Pulmonary artery endothelial cell (primary cell): ENCODE results near the gene FHIP2A. TPM values are rescaled to one million over a fixed set of nuclear protein-coding genes. Genes with fewer than 3 reads are reported as not detected.
"Not testable (repeated sequence)": the region's sequence is repeated elsewhere in the genome, so short reads cannot be mapped to it uniquely, and the experiment has no call there.

Source experiments
- DNase-seq: peaks from one replicate; pipeline ENCODE4 v3.0.0-alpha.2; 2011; ENCODE audit warnings: low read depth, low spot score
- total RNA-seq: library from RNA; depleted of rRNA; stranded (reverse); fragments of >200 nt; gene quantifications from 2 replicates; pipeline ENCODE4 v1.2.3, GENCODE V29; 2014

FHIP2A gene
- total RNA-seq, 1 donor from 2014 or later, result 19.0 TPM

DNA sequence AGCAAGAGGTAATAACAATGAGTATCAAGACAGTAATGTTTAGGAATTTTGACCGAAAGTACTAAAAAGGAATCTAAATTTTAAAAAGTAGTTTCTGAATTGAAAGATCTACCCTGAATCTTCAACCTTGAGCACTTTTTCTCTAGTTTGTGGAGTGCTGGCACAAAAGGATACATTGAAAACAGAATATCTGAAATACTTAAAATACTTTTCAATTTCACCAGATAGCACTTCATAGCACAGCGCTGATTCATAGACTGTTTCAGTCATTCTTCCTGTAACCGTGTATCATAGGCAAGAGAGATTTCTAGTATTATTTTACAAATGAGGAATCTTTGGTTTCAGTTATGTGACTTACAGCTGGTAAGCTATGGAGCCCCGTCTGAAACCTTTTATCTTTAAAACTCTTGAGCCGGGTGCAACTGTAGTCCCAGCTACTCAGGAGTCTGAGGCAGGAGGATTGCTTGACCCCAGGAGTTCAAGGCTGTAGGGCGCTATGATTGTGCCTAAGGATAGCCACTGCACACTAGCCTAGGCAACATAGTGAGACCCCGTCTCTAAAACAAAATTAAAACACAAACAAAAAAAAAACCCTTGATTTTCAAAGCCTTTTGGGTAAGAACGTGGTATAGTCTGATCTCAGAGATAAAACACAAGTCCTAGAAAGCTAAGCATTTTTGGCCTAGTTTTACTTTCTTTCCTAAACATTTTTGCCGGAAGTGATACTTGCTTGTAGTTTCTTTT, 35.1 kb downstream of the FHIP2A start:
- peak; percentile 60 for DNase-seq

DNA sequence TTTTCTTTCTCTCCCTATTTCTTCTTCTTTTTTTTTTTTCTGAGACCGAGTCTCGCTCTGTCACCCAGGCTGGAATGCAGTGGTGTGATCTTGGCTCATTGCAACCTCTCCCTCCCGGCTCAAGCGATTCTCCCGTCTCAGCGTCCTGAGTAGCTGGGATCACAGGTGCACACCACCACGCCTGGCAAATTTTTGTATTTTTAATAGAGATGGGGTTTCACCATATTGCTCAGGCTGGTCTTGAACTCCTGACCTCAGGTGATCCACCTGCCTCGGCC, 35.6 kb downstream of the FHIP2A start:
- not testable (repeated sequence) for DNase-seq

DNA sequence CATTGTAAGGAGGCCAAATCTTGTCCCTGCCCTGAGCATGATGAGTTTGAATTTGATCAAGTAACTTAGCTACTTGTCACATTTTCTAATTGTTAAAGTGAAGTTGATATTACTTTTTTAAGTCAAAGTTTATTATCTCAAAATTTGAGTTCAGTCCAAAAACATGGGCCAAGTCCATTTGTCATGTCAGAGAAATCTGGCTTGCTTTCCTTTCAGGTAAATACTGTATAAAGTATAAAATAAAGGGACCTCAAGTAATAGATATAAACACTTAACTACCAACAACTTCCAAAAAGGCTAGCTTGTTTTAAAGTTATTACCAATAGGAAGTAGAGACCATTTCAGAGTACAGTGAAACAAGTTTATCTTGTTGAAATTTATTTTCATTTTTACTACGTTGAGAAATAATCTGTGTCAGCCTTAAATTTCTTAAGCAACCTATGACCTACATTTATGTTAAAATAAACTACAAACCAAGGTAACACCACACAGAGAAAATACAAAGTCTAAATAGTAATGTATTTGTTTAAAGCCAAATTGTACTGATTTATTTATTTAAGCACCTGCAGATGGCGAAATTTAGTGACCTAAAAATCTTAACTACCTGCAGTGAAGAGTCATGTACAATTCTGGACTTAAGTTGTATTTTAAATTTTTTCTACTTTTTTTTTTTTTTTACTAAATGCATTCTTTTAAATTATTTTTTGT, 36.5 kb downstream of the FHIP2A start:
- DNase-seq, result no peak

DNA sequence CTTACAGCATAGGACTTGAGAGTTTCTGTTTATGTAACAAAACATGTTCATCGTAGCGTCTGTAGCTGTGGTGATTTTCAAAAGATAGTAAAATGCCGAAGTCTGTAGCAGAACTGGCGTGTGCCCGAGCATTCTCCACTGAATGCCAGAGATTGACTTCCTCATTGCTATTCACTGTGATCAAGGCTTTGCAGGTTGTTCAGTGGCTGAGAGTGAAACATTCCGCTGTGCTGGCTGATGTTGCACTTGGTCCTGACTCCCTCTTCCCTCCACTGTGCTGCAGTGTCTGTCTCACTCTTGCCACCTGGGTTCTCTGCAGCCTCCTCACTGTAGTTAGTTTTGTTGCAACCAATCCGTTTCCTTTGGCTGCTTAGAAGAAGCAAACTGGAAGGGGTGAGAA, 37.6 kb downstream of the FHIP2A start:
- no peak for DNase-seq

DNA sequence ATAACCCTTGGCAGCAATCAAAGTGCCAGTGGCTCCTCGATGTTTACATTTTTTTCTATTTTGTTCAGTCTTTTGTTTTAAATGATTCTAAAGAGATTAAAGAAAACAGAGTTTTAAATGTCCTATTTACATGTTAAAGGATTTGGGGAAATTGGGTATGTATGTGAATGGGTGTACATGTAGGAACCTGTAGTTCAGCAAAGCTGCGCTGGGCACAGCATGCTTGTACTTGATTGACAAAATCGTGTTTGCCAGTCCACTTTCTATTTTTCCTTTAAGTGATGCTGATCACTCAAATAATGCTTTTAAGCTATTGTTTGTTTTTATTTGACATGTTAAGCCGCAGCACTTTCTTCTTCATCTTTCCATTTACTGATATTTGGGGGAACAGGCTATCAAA, 40.9 kb downstream of the FHIP2A start:
- no peak for DNase-seq

DNA sequence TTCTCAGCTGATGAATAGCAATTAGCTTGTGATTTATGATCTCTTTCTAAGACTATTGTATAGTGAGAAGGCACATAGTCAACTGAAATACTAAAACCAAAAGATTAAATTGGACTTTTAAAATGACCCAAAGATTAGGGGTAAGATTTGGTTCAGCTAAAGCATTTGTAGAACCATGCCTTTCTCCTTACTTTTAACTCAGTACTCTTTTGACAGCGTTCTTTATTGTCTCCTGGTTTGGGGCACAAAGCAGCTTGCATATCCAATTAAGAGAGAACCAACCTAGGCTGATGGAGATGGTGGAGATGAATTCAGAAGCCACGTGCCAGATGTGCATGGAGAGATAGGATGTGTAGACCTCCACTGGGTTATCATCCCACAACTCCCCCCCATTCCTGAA, 45.8 kb downstream of the FHIP2A start:
- no peak for DNase-seq

DNA sequence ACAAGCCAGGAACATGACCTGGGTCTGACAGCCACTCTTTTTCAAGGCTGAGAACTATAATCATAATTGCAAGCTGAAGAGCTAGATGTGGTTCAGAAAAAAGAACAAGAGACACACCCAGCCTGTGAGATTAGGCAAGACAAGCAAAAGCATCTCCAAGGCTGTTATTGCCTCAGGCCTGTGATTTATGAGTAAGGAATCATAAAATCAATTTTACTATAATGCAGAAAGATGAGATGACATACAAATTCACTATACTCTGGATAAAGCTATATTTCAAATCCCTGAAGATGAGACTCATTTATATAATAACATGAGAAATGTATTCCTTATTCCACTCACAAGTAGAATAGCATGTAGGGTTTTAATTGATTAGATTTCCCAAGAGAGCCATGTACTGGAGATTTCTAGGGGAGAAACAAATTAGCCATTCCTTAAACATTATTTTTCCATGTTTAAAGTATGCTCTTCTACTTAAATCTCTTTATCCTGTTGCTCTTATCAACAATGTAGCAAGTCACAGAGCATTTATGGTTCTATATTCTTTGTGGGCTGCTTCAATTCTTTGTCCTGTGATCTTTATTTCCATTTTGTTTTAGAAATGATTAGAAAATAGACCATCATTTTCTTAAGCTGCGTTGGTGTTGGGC, 47.4 kb downstream of the FHIP2A start:
- no peak for DNase-seq

DNA sequence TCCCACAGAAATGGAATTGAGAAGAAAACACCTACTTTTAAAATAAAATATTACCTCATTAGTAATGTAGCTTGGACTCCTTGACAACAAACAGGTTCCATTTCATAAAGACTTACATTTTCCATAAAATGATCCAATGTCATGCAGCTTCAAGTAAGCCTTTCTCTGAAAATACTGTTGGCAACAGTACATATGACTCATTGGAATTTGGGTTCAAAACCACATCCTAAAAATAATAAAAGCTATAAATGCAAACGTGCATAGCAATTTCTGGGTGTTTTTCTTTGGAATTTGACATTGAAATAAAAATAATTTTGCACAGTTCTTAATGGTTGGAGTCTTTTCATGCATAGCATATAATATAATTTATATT, 47.9 kb downstream of the FHIP2A start:
- peak; percentile 72 for DNase-seq

DNA sequence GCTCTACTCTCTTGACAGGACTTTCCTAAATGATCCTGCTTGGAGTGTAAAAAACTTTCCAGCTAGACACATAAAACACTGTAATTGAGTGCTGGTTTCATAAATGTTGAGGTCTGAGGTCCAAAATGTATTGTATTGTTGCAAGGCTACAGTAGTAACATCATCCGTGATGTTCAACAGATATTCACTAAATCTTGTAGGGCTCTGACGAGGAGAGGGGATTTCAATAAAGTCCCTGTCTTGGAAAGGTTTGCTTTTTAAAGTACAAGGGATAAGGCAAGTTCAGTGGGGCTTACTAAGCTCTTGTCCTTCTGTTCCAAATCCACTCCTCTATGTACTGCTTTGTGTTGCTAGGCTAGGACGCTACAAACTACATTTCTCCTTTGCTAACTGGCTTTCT, 48.9 kb downstream of the FHIP2A start:
- DNase-seq, result no peak

DNA sequence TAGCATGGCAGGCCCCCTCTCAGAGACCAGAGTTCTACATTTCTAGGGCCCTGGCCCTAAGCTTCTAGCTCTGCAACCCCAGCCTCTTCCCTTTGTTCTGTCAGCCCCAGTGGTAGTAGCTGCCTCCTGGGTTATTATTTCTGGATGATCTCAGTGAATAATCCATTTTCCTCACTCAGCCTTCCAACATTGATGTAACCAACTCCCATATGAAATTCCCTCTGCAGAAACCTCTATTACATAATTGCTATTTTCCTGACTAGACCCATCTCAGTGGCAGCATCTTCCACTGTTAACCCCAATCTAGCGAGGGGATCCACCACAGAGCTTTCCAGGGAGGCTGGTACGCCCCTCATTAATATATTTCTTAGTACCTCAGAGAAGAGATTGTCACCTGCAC, 49.8 kb downstream of the FHIP2A start:
- no peak for DNase-seq

Other genes with a start within 250 kb of the FHIP2A start
- gene ABLIM1, start 163.5 kb upstream of the FHIP2A start, total RNA-seq, result 56.3 and 103 TPM in 2 replicates
- gene TRUB1, start 116.4 kb downstream of the FHIP2A start, total RNA-seq, result 25.7 and 26.2 TPM in 2 replicates